HG02588 (cell line): ENCODE measurements around the gene TFPI.
"Not testable (repeated sequence)": the region's sequence is repeated elsewhere in the genome, so short reads cannot be mapped to it uniquely, and the experiment has no call there.

ENCODE experiments used
- ATAC-seq: cut with Tn5 transposase; IDR thresholded peaks from one replicate; pipeline ENCODE4 v1.9.1; 2021; ENCODE audit warnings: mild to moderate bottlenecking, moderate library complexity; ENCODE audit not compliant: unreplicated experiment

Gene TFPI

GRCh38 chr2:187554011-187554703 is at the start of gene TFPI:
TSS of gene TFPI (minus strand) at chr2:187554435. CDS start at chr2:187503768, 50,667 bp downstream.
- ATAC-seq: no peak

- no peak for ATAC-seq
Measured at GRCh38 chr2:187594801-187595200, 40.6 kb upstream of the TFPI start.

GRCh38 chr2:187593697-187594096 is 39.5 kb upstream of the TFPI start:
- no peak for ATAC-seq

GRCh38 chr2:187593098-187593497 is 38.9 kb upstream of the TFPI start:
- no peak for ATAC-seq

- ATAC-seq: no peak
Measured at GRCh38 chr2:187590175-187590574, 35.9 kb upstream of the TFPI start.

- no peak for ATAC-seq
Measured at GRCh38 chr2:187586011-187586641, 31.9 kb upstream of the TFPI start.

- no peak for ATAC-seq
Measured at GRCh38 chr2:187581125-187581896, 27.1 kb upstream of the TFPI start.

- ATAC-seq: no peak
Measured at GRCh38 chr2:187580462-187581124, 26.4 kb upstream of the TFPI start.

GRCh38 chr2:187577310-187577709 is 23.1 kb upstream of the TFPI start:
- no peak for ATAC-seq

- no peak for ATAC-seq
Measured at GRCh38 chr2:187576906-187577305, 22.7 kb upstream of the TFPI start.

- ATAC-seq: no peak
Measured at GRCh38 chr2:187575751-187576067, 21.5 kb upstream of the TFPI start.

GRCh38 chr2:187574969-187575750 is 20.9 kb upstream of the TFPI start:
- ATAC-seq: no peak

- no peak for ATAC-seq
Measured at GRCh38 chr2:187573722-187574121, 19.5 kb upstream of the TFPI start.

GRCh38 chr2:187571996-187572395 is 17.8 kb upstream of the TFPI start:
- not testable (repeated sequence) for ATAC-seq

- no peak for ATAC-seq
Measured at GRCh38 chr2:187569571-187569970, 15.3 kb upstream of the TFPI start.

GRCh38 chr2:187569042-187569441 is 14.8 kb upstream of the TFPI start:
- no peak for ATAC-seq

- ATAC-seq: no peak
Measured at GRCh38 chr2:187567126-187567525, 12.9 kb upstream of the TFPI start.

GRCh38 chr2:187566712-187567111 is 12.5 kb upstream of the TFPI start:
- no peak for ATAC-seq

- no peak for ATAC-seq
Measured at GRCh38 chr2:187566266-187566665, 12.0 kb upstream of the TFPI start.

- not testable (repeated sequence) for ATAC-seq
Measured at GRCh38 chr2:187565618-187566017, 11.4 kb upstream of the TFPI start.

- ATAC-seq: not testable (repeated sequence)
Measured at GRCh38 chr2:187556493-187556892, 2.3 kb upstream of the TFPI start.
